Thoracic aorta (tissue), 2 donors: Measurements from ENCODE around the gene MYOM3. TPM values are rescaled to one million over a fixed set of nuclear protein-coding genes. Genes with fewer than 3 reads are reported as not detected.

Experiments used
- ATAC-seq: fragments of 150-250 bp; one replicate; pipeline ENCODE4 v1.8.0; 2017; ENCODE audit warnings: low read depth; ENCODE audit not compliant: insufficient number of reproducible peaks, low FRiP score
- DNase-seq: peaks from one replicate; pipeline ENCODE4 v3.0.0-alpha.2; 2020; ENCODE audit warnings: low spot score
- H3K27ac ChIP-seq, 2 donors: fragments of 200-600 bp; sonication (generic); 1 replicate in 1 of 2; 2 replicates in 1 of 2; pipeline ENCODE4 v1.5.1; 2016; ENCODE audit warnings: mild to moderate bottlenecking in 2 of 2, moderate library complexity in 2 of 2
- H3K27me3 ChIP-seq: fragments of 200-600 bp; sonication (generic); replicated peaks from 2 replicates; pipeline ENCODE4 v1.6.0; 2016; ENCODE audit warnings: mild to moderate bottlenecking; ENCODE audit not compliant: insufficient read depth
- H3K36me3 ChIP-seq: fragments of 200-600 bp; sonication (generic); one replicate; pipeline ENCODE4 v1.5.1; 2016
- H3K4me1 ChIP-seq, 2 donors: fragments of 200-600 bp; sonication (generic); 1 replicate in 1 of 2; 2 replicates in 1 of 2; pipeline versions ENCODE4 v1.5.1 to v1.6.0; 2016; ENCODE audit warnings: low read depth in 2 of 2, mild to moderate bottlenecking in 1 of 2; ENCODE audit not compliant: control insufficient read depth in 1 of 2
- H3K4me3 ChIP-seq: fragments of 200-600 bp; sonication (generic); 2 replicates; pipeline ENCODE4 v1.5.1; 2016; ENCODE audit warnings: mild to moderate bottlenecking
- H3K9me3 ChIP-seq: fragments of 200-600 bp; sonication (generic); 2 replicates; pipeline ENCODE4 v1.5.1; 2016
- total RNA-seq, 2 donors: library from RNA; depleted of rRNA; stranded (reverse); fragments of >200 nt; gene quantifications; one replicate each; pipeline versions ENCODE4 v1.1.0 to v1.2.3, GENCODE V29; 2016
- TF ChIP-seq, protein P1 (sequence below): fragments of 200-600 bp; sonication (generic); IDR thresholded peaks from one replicate; pipeline ENCODE4 v1.5.1; 2019; ENCODE audit warnings: antibody characterized with exemption

The MYOM3 gene
- total RNA-seq, 2 donors from 2014 or later = 1.5 to 1.6 TPM

DNA sequence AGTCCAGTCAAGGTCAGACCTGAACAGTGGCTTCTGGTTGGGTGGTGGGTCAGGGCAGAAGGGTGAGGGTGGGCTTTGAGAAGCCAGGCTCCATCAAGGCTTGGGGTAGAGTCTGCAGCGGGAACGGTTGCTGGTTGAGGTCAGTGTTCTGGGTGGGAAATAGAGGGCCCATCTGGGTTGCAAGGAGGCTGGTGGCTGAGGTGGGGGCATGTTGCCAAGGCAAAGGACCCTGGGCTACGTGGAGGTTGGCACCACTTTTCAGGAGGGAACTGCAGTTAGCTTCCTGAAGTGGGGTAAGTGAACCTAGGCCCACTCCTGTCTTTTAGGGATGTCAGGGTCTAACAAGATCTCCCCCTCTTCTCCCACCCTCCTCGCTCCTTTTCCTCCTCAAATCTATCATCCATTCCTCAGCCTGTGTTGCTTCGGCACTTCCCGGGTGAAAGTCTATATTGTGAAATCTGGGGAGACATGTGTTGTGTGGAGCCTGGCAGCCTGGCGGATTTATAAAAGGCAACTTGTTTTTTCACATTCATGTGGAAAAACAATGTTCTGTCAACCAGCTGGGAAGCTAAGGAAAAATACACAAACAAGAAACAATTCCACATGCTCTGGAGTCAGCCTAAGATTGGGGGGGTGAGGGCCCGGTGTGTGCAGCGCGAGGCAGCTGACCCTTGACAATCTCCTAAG lies 29.5 kb upstream of the MYOM3 start:
- DNase-seq = no peak
- Histone ChIP-seq H3K27me3 (no peaks in the 10 kb centered on the region), H3K9me3 (no peaks in the 10 kb centered on the region), H3K36me3 (no peaks in the 10 kb centered on the region), H3K27ac (no peak overlapping the region), H3K4me1 (no peaks in the 10 kb centered on the region), H3K4me3 (no peak overlapping the region)
- ATAC-seq = no peak
- TF ChIP-seq, protein P1, sequence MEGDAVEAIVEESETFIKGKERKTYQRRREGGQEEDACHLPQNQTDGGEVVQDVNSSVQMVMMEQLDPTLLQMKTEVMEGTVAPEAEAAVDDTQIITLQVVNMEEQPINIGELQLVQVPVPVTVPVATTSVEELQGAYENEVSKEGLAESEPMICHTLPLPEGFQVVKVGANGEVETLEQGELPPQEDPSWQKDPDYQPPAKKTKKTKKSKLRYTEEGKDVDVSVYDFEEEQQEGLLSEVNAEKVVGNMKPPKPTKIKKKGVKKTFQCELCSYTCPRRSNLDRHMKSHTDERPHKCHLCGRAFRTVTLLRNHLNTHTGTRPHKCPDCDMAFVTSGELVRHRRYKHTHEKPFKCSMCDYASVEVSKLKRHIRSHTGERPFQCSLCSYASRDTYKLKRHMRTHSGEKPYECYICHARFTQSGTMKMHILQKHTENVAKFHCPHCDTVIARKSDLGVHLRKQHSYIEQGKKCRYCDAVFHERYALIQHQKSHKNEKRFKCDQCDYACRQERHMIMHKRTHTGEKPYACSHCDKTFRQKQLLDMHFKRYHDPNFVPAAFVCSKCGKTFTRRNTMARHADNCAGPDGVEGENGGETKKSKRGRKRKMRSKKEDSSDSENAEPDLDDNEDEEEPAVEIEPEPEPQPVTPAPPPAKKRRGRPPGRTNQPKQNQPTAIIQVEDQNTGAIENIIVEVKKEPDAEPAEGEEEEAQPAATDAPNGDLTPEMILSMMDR = no peak

DNA sequence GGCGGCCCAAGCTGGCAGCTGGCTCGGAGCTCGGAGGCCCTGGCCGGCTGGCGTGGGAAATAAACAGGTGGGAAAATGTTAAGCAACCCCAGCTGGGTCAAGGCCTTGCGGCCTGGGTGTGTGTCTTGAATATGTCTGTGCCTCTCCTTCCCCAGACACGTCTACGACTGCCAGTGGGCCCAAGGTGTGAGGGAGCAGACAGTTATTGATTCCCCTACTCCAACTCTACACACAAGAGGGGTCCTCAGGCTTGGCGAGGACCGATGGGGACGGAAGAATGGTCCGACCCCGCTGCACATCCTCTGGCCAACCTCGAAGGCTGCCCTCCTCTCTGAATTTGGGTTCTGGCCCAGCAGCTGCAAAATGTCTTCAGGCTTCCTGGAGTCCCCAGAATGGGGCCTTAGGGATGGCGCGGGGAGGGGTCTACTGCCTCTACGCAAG lies 28.8 kb upstream of the MYOM3 start:
- TF ChIP-seq, protein P1 = no peak
- H3K36me3 ChIP-seq = no peaks in the 10 kb centered on the region
- H3K4me3 ChIP-seq = no peak overlapping the region
- ATAC-seq = no peak
- H3K9me3 ChIP-seq = no peaks in the 10 kb centered on the region
- no peak for DNase-seq
- no peaks in the 10 kb centered on the region for H3K4me1 ChIP-seq
- no peaks in the 10 kb centered on the region for H3K27me3 ChIP-seq
- H3K27ac ChIP-seq = no peak overlapping the region

DNA sequence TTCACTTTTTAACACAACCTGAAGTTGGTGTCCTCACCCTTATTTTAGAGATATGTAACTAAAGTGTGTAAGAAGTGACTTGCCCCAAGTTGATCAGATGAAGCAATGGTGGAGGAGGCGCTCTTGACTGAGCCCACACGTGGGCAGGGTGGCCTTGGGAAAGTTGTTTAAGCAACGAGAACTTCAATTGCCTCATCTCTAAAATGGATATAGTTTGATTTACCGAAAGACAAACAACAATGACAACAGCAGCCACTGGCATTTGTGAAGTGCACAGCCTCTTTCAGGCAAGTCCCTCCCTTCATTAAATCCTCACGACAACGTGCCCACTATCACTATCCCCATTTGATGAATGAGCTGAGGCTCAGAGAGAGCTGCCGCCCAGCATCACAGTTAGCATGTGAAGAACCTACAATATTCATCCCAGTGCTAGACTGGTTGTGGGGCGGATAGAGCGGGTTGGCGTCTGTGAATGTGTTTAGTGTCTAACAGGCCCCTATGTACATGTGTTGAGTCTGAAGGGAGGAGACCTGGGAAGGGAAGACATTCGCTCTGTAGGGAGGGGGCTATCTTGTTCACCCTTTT lies 28.0 kb upstream of the MYOM3 start:
- Histone ChIP-seq H3K27me3 (no peaks in the 10 kb centered on the region), H3K4me1 (no peaks in the 10 kb centered on the region), H3K27ac (no peak overlapping the region), H3K4me3 (no peak overlapping the region), H3K36me3 (no peaks in the 10 kb centered on the region), H3K9me3 (no peaks in the 10 kb centered on the region)
- TF ChIP-seq, protein P1 = no peak
- ATAC-seq (no peak), DNase-seq (no peak)

DNA sequence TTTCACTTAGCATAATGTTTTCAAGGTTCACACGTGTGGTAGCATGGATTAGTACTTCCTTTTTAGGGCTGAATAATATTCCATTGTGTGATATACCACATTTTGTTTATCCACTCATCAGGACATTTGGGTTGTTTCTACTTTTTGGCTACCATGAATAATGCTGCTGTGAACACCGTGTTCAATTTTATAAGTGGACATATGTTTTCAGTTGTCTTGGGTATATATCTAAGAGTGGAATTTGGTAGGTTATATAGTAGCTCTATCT lies 27.2 kb upstream of the MYOM3 start:
- ATAC-seq (no peak), DNase-seq (no peak)
- Histone ChIP-seq H3K9me3 (no peaks in the 10 kb centered on the region), H3K4me1 (no peaks in the 10 kb centered on the region), H3K36me3 (no peaks in the 10 kb centered on the region), H3K27me3 (no peaks in the 10 kb centered on the region), H3K4me3 (no peak overlapping the region), H3K27ac (no peak overlapping the region)
- TF ChIP-seq, protein P1 = no peak

DNA sequence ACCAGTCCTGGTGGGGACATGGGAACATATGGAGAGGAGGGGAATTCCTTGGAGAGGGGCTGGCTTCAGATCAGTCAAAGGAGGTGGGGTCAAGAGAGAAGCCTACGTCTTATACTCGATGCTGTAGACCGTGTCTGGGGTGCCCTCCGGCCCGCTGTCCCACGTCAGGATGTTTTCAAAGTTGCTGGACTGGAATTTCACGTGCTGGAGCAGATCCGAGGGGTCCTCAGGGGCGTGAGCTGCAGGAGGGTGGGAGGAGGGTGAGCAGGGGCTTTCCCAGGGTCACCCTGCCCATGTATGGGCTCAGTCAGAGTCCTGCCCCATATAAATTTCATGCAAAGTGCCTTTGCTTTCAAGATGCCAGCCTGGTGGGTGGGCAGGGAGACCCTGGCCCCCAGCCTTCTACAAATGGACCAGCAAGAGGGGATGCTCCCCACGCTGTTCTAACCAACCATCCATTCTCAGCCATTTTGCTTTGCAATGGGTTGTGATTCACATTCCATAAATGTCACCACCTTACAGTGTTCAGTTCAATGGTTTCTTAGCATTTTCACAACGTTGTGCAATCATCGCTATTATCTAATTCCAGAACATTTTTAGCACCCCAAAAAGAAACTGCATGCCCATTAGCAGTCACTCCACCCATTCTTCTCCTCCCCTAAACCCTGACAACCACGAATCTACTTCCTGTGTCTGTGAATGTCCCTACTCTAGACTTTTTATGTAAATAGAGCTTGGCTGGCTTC lies 26.7 kb upstream of the MYOM3 start:
- DNase-seq (no peak), ATAC-seq (no peak)
- Histone ChIP-seq H3K9me3 (no peaks in the 10 kb centered on the region), H3K4me1 (no peaks in the 10 kb centered on the region), H3K4me3 (no peak overlapping the region), H3K36me3 (no peaks in the 10 kb centered on the region), H3K27ac (no peak overlapping the region), H3K27me3 (no peaks in the 10 kb centered on the region)
- TF ChIP-seq, protein P1 = no peak
